GM21825 (cell line): ENCODE results near the gene CNIH2.
"Not testable (repeated sequence)": the region's sequence is repeated elsewhere in the genome, so short reads cannot be mapped to it uniquely, and the experiment has no call there.

Experiments used
- ATAC-seq: cut with Tn5 transposase; IDR thresholded peaks from one replicate; pipeline ENCODE4 v1.9.1; 2021; ENCODE audit warnings: mild to moderate bottlenecking, moderate library complexity; ENCODE audit not compliant: unreplicated experiment

Gene CNIH2

GRCh38 chr11:66275984-66276612, 1.9 kb upstream of the CNIH2 start:
- no peak for ATAC-seq

- not testable (repeated sequence) for ATAC-seq
Measured at GRCh38 chr11:66276619-66277018, 1.4 kb upstream of the CNIH2 start.

- ATAC-seq = not testable (repeated sequence)
Measured at GRCh38 chr11:66277064-66277463, 911 bp upstream of the CNIH2 start.

GRCh38 chr11:66278363-66279091, 552 bp downstream of the CNIH2 start:
- ATAC-seq = no peak

- ATAC-seq = no peak
Measured at GRCh38 chr11:66279092-66279734, 1.2 kb downstream of the CNIH2 start.

GRCh38 chr11:66280428-66280827, 2.5 kb downstream of the CNIH2 start:
- no peak for ATAC-seq

GRCh38 chr11:66281001-66281400, 3.0 kb downstream of the CNIH2 start:
- ATAC-seq = no peak

GRCh38 chr11:66281776-66282467, 3.9 kb downstream of the CNIH2 start:
- no peak for ATAC-seq

GRCh38 chr11:66282468-66283455, 4.8 kb downstream of the CNIH2 start:
- peak; percentile 54 for ATAC-seq

GRCh38 chr11:66283461-66284105, 5.6 kb downstream of the CNIH2 start:
- ATAC-seq = no peak

DNA sequence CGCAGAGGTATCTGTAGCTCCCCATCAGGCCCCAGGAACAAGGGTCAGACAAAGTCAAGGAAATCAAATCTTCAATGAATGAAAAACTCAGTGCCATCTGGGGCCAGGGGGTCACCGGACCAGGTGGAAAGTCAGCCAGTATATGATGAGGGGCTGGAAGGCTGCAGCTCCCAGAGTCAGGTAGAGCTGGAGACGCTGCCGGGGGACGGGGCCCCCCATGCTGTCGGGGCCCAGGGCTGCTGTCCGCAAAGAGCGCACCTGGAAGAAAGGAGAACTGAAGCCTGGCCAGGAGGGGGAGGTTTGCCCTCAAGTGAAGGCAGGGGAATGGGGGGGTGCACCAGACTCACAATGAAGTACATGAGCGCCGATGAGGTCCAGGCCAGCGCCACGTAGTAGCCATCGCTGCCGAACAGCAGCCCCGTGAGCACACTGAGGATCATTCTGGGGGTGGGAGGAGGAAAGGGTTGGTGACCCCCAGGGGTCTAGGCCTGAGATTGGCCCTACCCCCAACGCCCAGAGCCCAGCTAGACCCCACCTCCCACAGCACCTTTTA, 6.6 kb downstream of the CNIH2 start:
- no peak for ATAC-seq

- ATAC-seq = no peak
Measured at GRCh38 chr11:66285250-66285947, 7.4 kb downstream of the CNIH2 start.

DNA sequence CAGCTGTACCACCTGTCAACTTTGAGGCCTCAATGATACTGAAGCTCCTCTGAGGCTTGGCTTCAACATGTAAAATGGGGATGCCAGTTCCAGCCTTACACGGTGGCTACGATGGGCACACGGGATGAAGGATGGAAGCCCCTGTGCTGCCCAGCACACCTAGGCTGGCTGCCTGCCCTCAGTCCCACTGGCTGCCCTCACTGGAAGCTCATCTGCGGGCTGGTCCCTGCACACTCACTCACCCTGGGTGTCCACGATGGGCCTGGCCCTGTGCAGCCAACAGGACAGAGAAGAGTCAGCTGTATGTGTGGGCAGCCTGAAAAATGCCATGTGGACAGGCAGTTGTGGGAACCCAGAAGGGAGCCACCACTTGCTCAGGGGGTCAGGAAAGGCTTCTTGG, 8.7 kb downstream of the CNIH2 start:
- no peak for ATAC-seq

DNA sequence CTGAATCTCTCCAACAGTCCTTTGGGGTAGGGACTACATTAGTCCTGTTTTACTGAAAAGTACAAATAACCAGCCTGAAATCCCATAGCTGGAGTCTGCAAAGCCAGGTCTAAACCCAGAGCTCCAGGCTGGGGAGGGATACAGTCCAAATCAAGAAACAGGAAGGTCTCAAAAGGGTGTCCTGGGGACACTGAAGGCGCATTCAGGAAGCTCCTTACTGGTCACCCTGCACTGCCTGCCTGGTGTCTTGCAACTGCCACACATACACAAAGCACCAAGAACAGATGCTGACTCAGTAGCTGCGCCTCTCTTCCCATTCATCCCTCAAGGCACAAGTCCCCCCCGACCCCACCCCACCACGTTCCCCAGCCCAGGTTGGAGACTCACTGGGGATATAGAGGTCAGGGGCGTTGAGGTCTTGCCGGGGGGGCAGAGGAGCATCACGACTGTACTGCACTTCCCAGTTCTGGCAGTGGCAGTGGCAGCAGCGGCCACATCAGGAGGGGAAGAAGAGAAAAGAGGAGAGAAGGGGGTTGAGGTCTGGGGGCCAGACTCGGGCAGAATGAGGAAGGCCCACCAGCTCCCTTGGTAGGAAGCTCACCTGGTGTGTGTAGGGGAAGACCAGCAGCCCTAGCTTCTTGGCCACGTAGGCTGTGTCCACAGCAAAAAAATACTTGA, 9.4 kb downstream of the CNIH2 start:
- no peak for ATAC-seq

GRCh38 chr11:66287889-66288670, 10.1 kb downstream of the CNIH2 start:
- ATAC-seq = no peak

- ATAC-seq = peak; percentile 84
Measured at GRCh38 chr11:66288671-66289547, 10.9 kb downstream of the CNIH2 start, which contains the start of gene YIF1A. YIF1A (minus strand) TSS chr11:66289143; CDS start chr11:66288985, 158 bp downstream.
